ENCODE measurements around the gene CDH16.

GRCh38 chr16:66895689-66895979 lies 23.1 kb downstream of the CDH16 start:
- TF ChIP-seq EP300 (IDR thresholded peaks at IDR 0.05) (no peak), POLR2A (IDR thresholded peaks at IDR 0.05) (no peak)
- TF ChIP-seq, protein P1, sequence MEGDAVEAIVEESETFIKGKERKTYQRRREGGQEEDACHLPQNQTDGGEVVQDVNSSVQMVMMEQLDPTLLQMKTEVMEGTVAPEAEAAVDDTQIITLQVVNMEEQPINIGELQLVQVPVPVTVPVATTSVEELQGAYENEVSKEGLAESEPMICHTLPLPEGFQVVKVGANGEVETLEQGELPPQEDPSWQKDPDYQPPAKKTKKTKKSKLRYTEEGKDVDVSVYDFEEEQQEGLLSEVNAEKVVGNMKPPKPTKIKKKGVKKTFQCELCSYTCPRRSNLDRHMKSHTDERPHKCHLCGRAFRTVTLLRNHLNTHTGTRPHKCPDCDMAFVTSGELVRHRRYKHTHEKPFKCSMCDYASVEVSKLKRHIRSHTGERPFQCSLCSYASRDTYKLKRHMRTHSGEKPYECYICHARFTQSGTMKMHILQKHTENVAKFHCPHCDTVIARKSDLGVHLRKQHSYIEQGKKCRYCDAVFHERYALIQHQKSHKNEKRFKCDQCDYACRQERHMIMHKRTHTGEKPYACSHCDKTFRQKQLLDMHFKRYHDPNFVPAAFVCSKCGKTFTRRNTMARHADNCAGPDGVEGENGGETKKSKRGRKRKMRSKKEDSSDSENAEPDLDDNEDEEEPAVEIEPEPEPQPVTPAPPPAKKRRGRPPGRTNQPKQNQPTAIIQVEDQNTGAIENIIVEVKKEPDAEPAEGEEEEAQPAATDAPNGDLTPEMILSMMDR (IDR thresholded peaks at IDR 0.05), result no peak

Measured in gastroesophageal sphincter (tissue), 3 donors.